ENCODE measurements around the gene ELOVL2. TPM values are rescaled to one million over a fixed set of nuclear protein-coding genes. Genes with fewer than 3 reads are reported as not detected.

The ELOVL2 gene
- total RNA-seq, 2 donors from 2014 or later: 2.9 to 3.0 TPM

GRCh38 chr6:11053307-11053706 lies 9.2 kb upstream of the ELOVL2 start:
- WGBS, 2 donors: 65 to 66% methylated on average over 5 of the region's 5 CpGs
- ATAC-seq (no peak), DNase-seq (no peak)
- H3K4me1 ChIP-seq: peaks cover 15% of the 10 kb centered on the region
- H3K36me3 ChIP-seq (replicated peaks in 1 of 2; ENCODE audit: insufficient read depth in 1 of 2, low read depth in 2 of 2): no peaks in the 10 kb centered on the region
- intact Hi-C loops (cut with DNase I): loop anchor here (10.0 kb wide), 1 partner anchor 209 kb away; no protein-coding TSS in a partner anchor
- no peak overlapping the region for H3K27ac ChIP-seq
- TF ChIP-seq CTCF (IDR thresholded peaks at IDR 0.05): no peak
- TF ChIP-seq POLR2A (IDR thresholded peaks at IDR 0.05): no peak
- no peaks in the 10 kb centered on the region for H3K9me3 ChIP-seq
- no peak overlapping the region for H3K4me3 ChIP-seq
- H3K27me3 ChIP-seq: no peaks in the 10 kb centered on the region

DNA sequence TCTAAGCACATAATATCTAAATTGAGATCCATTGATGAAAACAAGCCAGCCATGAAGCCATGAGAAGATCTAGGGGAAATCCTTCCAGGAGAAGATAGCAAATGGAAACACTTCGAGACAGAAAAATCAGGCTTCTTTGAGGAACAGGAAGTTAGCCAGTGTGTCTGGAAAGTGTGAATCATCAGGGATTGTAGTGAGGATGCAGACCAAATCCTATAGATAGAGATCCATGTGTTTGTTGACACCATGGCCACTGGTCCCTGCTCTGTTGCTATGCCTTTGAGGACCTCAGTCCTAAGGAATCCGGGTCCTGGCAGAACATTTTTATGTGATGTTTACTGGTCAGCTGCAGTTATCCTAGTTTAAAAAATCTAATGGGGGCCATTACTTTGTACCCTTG lies 6.6 kb upstream of the ELOVL2 start:
- ATAC-seq: no peak
- no peak for DNase-seq
- Histone ChIP-seq H3K9me3 (no peaks in the 10 kb centered on the region), H3K27ac (no peak overlapping the region), H3K36me3 (replicated peaks in 1 of 2; ENCODE audit: insufficient read depth in 1 of 2, low read depth in 2 of 2) (no peaks in the 10 kb centered on the region), H3K4me1 (peaks cover 15% of the 10 kb centered on the region), H3K27me3 (no peaks in the 10 kb centered on the region), H3K4me3 (no peak overlapping the region)
- WGBS, 2 donors: 69 to 93% methylated on average over 2 of the region's 2 CpGs
- intact Hi-C loops (cut with DNase I): loop anchor here (10.0 kb wide), 1 partner anchor 206 kb away; no protein-coding TSS in a partner anchor
- no peak for TF ChIP-seq POLR2A (IDR thresholded peaks at IDR 0.05)
- no peak for TF ChIP-seq CTCF (IDR thresholded peaks at IDR 0.05)

DNA sequence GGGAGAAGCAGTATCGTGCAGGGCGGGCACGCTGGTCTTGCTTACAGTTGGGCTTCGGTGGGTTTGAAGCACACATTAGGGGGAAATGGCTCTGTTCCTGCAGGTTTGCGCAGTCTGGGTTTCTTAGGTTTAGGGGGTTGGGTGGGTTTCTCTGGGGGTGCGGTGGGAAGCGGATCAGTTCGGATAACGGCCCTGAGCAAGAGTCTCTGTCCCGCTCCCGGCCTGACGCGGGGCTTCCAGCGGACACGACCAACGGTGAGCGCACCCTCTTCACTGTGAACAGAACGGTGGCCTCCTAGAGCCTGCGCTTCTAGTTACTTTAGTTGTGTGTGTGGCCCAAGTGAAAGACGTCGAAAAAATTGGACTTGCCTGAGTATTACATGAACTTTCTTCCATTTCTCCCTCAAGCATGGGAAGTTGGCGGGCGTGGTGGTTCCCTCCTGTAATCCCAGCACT lies 635 bp upstream of the ELOVL2 start:
- Histone ChIP-seq H3K27ac (no peak overlapping the region), H3K36me3 (replicated peaks in 1 of 2; ENCODE audit: insufficient read depth in 1 of 2, low read depth in 2 of 2) (no peaks in the 10 kb centered on the region), H3K4me1 (peaks cover 13% of the 10 kb centered on the region), H3K4me3 (no peak overlapping the region), H3K27me3 (peaks cover 0 to 10% of the 10 kb centered on the region in 2 donors), H3K9me3 (no peaks in the 10 kb centered on the region)
- no peak for ATAC-seq
- TF ChIP-seq CTCF (IDR thresholded peaks at IDR 0.05): no peak
- no peak for TF ChIP-seq POLR2A (IDR thresholded peaks at IDR 0.05)
- WGBS, 2 donors: 39 to 42% methylated on average over 22 to 23 of the region's 23 CpGs
- DNase-seq: no peak
- intact Hi-C loops (cut with DNase I): no loop called here

DNA sequence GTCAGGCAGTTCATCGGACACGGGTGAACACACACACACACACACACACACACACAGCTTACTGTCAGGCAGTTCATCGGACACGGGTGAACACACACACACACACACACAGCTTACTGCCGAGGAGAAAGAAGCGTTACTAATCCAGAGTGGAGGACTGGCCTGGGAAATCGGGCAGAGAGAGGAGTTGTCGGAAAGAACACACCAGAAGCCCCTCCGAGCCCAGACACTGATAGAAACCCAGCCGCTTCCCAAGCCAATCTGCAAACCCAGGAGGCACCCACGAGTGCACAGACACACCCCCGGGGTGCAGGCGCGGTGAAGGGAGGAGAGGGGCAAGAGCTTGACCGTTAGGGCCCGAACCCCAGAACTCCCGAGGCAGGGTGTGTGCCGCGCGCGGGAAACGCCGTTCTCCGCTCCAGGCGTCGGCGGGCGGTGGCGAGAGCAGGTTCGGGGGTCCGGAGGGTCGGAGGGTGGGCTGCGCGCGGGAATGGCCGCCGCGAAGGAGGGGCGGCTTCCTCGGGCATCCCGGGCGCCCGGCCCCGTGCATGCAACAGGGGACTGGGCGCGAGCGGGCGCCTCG lies 636 bp downstream of the ELOVL2 start:
- Histone ChIP-seq H3K4me1 (peaks cover 13% of the 10 kb centered on the region), H3K27ac (peak overlapping the region in 3 of 4 donors; percentile 12 to 54 (median 40)), H3K9me3 (no peaks in the 10 kb centered on the region), H3K27me3 (peaks cover 0 to 10% of the 10 kb centered on the region in 2 donors), H3K4me3 (peak overlapping the region; percentile 20 to 50), H3K36me3 (replicated peaks in 1 of 2; ENCODE audit: insufficient read depth in 1 of 2, low read depth in 2 of 2) (no peaks in the 10 kb centered on the region)
- WGBS, 2 donors: 2% methylated on average over 19 to 38 of the region's 49 CpGs
- ATAC-seq (peak; percentile 1), DNase-seq (no peak)
- TF ChIP-seq CTCF (IDR thresholded peaks at IDR 0.05): no peak
- no peak for TF ChIP-seq POLR2A (IDR thresholded peaks at IDR 0.05)
- intact Hi-C loops (cut with DNase I): no loop called here

Data from body of pancreas (tissue), 4 donors.